ENCODE measurements around the gene SCFD2. TPM values are rescaled to one million over a fixed set of nuclear protein-coding genes. Genes with fewer than 3 reads are reported as not detected.

The SCFD2 gene
- total RNA-seq, 1 experiment from 2014 or later: 8.4 TPM

- DNase-seq (ENCODE audit: low spot score): peak; percentile 11
- CTCF ChIA-PET: no interaction called here
- Histone ChIP-seq H3K4me1 (ENCODE audit: insufficient read depth, low read length, poor library complexity, severe bottlenecking) (no peaks in the 10 kb centered on the region), H3K4me3 (ENCODE audit: low read depth, low read length, poor library complexity, severe bottlenecking) (no peak overlapping the region), H3K36me3 (ENCODE audit: insufficient read depth, low read length, poor library complexity, severe bottlenecking) (no peaks in the 10 kb centered on the region), H3K27ac (ENCODE audit: low read depth, low read length, poor library complexity, severe bottlenecking) (no peak overlapping the region), H3K9me3 (ENCODE audit: low read depth, low read length, poor library complexity, severe bottlenecking) (no peaks in the 10 kb centered on the region), H3K27me3 (replicated peaks; ENCODE audit: insufficient read depth, low read depth, low read length, poor library complexity) (no peaks in the 10 kb centered on the region)
- POLR2A ChIA-PET (ENCODE audit: low non-redundant PET): no interaction called here
- TF ChIP-seq EZH2 (IDR thresholded peaks at IDR 0.05; ENCODE audit: borderline replicate concordance, low read depth, low read length, poor library complexity, severe bottlenecking): no peak
- TF ChIP-seq, protein P1, sequence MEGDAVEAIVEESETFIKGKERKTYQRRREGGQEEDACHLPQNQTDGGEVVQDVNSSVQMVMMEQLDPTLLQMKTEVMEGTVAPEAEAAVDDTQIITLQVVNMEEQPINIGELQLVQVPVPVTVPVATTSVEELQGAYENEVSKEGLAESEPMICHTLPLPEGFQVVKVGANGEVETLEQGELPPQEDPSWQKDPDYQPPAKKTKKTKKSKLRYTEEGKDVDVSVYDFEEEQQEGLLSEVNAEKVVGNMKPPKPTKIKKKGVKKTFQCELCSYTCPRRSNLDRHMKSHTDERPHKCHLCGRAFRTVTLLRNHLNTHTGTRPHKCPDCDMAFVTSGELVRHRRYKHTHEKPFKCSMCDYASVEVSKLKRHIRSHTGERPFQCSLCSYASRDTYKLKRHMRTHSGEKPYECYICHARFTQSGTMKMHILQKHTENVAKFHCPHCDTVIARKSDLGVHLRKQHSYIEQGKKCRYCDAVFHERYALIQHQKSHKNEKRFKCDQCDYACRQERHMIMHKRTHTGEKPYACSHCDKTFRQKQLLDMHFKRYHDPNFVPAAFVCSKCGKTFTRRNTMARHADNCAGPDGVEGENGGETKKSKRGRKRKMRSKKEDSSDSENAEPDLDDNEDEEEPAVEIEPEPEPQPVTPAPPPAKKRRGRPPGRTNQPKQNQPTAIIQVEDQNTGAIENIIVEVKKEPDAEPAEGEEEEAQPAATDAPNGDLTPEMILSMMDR (conservative IDR thresholded peaks at IDR 0.05; ENCODE audit: low read depth, low read length): no peak; the same call in 1 of the 2 replicates
- intact Hi-C loops (cut with micrococcal nuclease; ENCODE audit: unreplicated experiment): loop anchor here (1.0 kb wide), 1 partner anchor 603 kb away; no protein-coding TSS in a partner anchor
- no TSS peak for BruUV-seq (replicated peaks)
Measured at GRCh38 chr4:52979020-52979419, 386.8 kb downstream of the SCFD2 start.

DNA sequence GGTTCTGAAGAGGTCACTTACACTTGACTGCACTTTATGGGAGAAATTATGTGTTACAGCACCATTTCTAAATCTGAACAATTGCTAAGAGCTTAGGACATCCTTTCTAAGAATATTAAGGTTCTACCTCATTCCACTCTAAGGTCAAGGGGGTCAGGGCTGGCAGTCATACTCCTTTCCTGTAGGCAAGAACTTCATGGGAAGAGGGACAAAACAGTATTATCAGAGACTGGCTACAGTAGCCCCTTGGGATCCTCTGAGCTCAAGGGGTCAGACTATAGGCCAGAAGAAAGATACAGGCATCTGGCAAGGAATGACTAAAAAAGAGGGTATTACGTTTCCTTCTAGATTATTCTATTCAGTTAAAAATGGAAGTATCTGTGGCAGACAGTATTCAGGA is 388.6 kb downstream of the SCFD2 start:
- no peaks in the 10 kb centered on the region for H3K36me3 ChIP-seq (ENCODE audit: insufficient read depth, low read length, poor library complexity, severe bottlenecking)
- H3K4me1 ChIP-seq (ENCODE audit: insufficient read depth, low read length, poor library complexity, severe bottlenecking): no peaks in the 10 kb centered on the region
- H3K9me3 ChIP-seq (ENCODE audit: low read depth, low read length, poor library complexity, severe bottlenecking): no peaks in the 10 kb centered on the region
- TF ChIP-seq EZH2 (IDR thresholded peaks at IDR 0.05; ENCODE audit: borderline replicate concordance, low read depth, low read length, poor library complexity, severe bottlenecking): no peak
- TF ChIP-seq, protein P1 (conservative IDR thresholded peaks at IDR 0.05; ENCODE audit: low read depth, low read length): no peak
- ChIA-PET POLR2A (ENCODE audit: low non-redundant PET) (no interaction called here), CTCF (no interaction called here)
- H3K27ac ChIP-seq (ENCODE audit: low read depth, low read length, poor library complexity, severe bottlenecking): no peak overlapping the region
- no peaks in the 10 kb centered on the region for H3K27me3 ChIP-seq (replicated peaks; ENCODE audit: insufficient read depth, low read depth, low read length, poor library complexity)
- no peak for DNase-seq (ENCODE audit: low spot score)
- no TSS peak for BruUV-seq (replicated peaks)
- no peak overlapping the region for H3K4me3 ChIP-seq (ENCODE audit: low read depth, low read length, poor library complexity, severe bottlenecking)
- intact Hi-C loops (cut with micrococcal nuclease; ENCODE audit: unreplicated experiment): no loop called here

DNA sequence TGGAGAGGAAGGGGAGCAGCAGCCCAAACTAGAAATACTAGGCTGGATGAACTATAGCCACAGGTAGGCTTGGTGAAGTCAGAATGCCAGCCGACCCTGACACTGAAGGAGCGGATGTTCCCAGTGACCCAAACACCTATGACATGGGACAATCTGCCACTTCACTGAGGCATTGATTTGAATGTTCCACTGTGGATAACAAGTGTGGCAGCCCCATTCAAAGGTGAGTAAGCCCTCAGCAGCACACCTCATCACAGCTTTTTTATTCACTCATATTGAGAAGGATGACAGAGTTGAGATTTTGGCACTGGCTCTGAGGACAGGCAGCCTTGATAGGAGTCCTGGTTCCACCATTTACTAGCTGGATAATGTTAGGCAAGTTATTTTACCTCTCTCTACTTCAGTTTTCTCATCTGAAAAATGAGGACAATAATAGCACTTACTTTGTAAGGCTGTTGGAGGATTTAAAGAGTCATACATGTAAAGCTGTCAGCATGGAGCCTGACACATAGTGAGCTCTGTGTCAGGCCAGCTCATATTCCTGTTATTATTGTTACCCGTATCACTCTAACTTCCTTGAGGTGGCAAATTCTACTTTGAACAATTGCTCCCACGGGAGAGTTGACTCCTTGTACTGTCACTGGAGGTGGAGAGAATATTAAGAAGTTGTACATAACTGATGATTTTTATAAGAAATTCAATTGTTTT is 389.2 kb downstream of the SCFD2 start:
- Histone ChIP-seq H3K36me3 (ENCODE audit: insufficient read depth, low read length, poor library complexity, severe bottlenecking) (no peaks in the 10 kb centered on the region), H3K4me3 (ENCODE audit: low read depth, low read length, poor library complexity, severe bottlenecking) (no peak overlapping the region), H3K27me3 (replicated peaks; ENCODE audit: insufficient read depth, low read depth, low read length, poor library complexity) (no peaks in the 10 kb centered on the region), H3K27ac (ENCODE audit: low read depth, low read length, poor library complexity, severe bottlenecking) (no peak overlapping the region), H3K4me1 (ENCODE audit: insufficient read depth, low read length, poor library complexity, severe bottlenecking) (no peaks in the 10 kb centered on the region), H3K9me3 (ENCODE audit: low read depth, low read length, poor library complexity, severe bottlenecking) (no peaks in the 10 kb centered on the region)
- no peak for DNase-seq (ENCODE audit: low spot score)
- TF ChIP-seq EZH2 (IDR thresholded peaks at IDR 0.05; ENCODE audit: borderline replicate concordance, low read depth, low read length, poor library complexity, severe bottlenecking): no peak
- TF ChIP-seq, protein P1 (conservative IDR thresholded peaks at IDR 0.05; ENCODE audit: low read depth, low read length): no peak
- POLR2A ChIA-PET (ENCODE audit: low non-redundant PET): no interaction called here
- intact Hi-C loops (cut with micrococcal nuclease; ENCODE audit: unreplicated experiment): no loop called here
- CTCF ChIA-PET: no interaction called here
- no TSS peak for BruUV-seq (replicated peaks)

All from A673 (cell line).